Central memory CD4-positive, alpha-beta T cell (primary cell): ENCODE data around the gene OR6A2.

ENCODE experiments used
- DNase-seq: peaks from one replicate; pipeline ENCODE4 v3.0.0; 2022

OR6A2 gene

DNA sequence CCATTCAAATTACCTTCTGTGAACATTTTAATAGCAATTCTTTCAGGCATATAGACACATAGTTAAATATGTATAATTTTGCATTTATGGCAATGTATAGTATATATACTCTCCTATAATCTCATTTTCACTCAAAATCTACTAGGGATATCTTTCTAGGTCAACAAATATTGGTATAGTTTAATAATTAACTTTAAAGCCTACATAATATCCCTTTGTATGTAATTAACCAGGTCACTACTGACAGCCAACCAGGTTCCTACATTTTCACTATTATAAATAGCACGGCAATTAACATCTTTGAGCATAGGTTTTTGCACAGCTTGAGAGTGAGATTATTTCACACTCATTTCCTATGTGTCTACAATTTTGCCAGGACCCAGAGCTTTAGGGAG, 43.5 kb downstream of the OR6A2 start:
- DNase-seq = no peak

DNA sequence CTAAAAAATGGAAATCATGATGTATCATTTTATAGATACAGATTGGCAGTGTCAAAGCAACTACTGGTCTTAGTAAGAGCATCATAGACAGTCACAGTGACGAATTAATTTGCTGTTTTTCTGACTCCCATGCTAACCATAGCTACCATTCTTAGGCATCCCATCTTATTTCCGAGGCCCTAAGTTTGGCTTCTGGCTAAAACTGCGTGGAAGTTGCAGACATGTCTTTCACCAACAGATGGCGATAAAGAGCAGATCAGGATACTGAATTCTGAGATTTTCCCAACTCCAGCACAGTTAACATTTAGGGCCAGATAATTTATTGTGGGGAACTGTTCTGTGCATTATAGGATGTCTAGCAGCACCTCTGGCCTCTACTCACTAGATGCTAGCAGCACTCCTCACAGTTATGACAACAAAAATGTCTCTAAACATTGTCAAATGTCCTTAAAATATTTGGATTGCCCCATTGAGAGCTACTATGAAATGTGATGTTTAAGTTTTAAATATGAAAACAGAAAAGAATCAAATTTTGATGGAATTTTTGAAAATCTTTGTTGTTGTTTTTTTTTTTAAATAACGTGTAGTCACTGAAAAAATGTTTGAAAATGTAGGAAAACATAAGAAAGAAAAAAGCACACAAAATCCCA, 44.1 kb downstream of the OR6A2 start:
- peak; percentile 29 for DNase-seq

DNA sequence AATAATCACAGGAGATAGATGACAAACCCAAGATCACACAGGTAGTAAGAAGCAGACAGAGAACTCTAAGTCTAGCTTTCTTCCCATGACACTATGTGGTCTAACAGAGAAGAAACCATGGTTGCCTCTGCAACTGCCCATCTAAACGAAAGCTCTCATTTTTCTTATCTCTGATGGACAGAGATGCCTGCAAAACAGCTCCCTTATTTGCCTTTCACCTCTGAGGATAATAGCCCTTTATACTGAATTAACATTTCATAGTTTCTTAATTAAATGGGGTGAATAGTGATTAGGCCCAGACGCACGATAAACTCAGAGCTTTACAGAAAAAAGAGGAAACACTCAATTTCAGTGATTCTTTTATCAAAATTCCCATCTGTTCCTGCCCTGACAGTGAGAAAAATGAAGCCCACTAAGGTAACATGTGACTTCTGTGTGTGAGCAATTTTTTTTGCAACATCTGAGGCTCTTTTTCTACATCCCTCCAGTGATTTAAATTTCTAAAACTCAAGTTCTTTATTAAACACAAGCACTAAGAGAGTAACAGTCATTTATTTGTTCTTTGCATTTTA, 52.3 kb downstream of the OR6A2 start:
- DNase-seq = no peak

DNA sequence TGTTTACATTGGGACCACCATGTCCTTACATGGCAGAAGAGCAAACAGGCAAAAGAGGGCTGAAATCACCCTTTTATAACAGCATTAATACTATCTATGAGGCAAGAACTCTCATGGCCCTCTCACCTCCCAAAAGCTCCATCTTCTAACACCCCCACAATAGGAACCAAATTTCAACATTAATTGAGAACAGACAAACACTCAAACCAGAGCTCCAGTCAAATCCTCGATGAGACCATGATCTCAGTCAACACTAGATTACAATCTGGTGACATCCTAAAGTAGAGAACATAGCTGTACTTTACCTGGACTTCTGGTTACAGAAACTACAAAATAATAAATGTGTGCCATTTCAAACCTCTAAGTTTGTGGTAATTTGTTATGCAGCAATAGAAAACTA, 52.9 kb downstream of the OR6A2 start:
- DNase-seq = no peak

DNA sequence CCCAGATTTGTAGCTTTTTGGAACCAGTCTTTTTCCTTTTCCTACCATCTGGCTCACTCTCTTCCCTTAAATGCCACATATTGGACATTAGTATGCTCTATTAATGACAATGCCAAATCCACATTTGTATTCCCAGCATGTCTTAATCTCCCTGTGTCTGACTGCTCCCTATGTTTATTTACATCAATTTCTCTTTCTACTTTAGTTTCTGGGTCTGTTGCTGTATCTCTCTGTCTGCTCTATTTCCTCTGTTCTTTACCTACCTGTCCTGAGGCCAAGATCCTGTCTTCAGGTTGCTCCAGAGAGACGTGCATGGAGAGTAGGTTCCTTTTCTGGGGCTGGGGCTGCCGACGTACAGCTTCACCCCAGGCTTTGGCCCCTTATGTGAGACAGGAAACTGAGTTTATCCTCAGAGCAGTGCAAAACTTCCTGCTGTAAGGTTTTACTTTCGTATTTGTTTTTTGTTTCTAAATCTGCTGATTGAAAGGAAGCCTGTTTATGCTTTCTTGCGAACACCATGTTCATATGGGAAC, 53.3 kb downstream of the OR6A2 start:
- DNase-seq = peak; percentile 63

DNA sequence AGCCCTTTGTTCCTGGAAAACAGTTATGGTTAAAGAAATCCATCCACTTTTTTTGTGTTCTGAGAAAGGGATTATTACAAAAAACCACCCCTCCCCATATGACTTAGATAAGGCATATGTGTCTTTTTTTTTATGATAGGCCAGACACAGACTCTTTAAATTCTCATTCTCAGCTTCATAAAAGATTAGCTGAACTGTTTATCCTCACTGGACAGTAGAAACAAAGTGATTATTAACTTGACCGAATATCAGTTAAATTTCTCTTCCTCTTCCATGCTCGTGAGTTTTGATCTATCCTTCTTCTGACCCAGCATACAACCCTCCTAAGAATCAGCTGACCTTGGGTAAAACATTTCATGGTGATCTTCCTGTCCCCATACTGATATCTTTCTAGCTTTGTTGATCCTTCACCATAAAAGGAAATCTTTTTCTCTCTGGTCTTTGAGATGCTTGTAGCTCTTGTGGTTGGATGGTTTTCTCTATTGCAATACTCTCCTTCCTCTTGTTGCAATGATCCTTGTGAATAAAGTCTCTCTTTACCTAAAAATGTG, 53.9 kb downstream of the OR6A2 start:
- DNase-seq = peak; percentile 27

DNA sequence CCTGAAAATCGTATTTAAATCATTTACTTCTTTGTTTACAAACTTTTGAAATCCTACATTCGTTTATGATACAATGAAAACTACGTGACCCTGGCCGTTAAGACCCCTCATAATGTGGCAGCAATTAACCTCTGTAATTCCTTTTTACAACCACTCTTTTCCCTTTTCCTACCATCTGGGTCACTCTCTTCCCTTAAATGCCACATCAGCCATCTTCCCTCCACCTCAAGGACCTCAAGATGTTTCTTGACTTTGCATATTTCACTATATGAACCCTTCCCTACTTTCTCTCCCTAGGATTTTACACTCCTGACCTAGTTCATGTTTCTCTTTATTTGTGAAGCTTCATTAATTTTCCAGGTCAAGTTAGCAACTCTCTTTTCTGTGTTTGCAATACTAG, 54.5 kb downstream of the OR6A2 start:
- no peak for DNase-seq

DNA sequence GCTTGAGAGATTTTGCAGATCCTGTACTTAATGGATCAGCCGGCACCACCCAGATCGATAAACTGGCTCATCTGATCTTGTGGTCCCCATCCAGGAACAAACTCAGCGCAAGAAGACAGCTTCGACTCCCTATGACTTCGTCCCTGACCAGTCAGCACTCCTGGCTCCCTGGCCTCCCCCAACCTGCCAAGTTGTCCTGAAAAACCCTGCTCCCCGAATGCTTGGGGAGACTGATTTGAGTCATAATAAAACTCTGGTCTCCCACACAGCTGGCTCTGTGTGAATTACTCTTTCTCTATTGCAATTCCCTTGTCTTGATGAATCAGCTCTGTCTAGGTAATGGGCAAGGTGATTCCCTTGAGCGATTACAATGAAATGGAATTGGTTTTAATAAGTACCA, 57.2 kb downstream of the OR6A2 start:
- DNase-seq = no peak
